ENCODE measurements around the gene TSPAN13.
A peak's percentile ranks its signal among the peaks of the same experiment; 100 is the strongest.

Gene TSPAN13

GRCh38 chr7:16812542-16813231 is 59.1 kb downstream of the TSPAN13 start:
- TF ChIP-seq MYC (IDR thresholded peaks at IDR 0.05; ENCODE audit: low read depth, low read length) (no peak), CTCF (IDR thresholded peaks at IDR 0.05; ENCODE audit: low read depth, low read length) (no peak), MAX (IDR thresholded peaks at IDR 0.05; ENCODE audit: low read depth, low read length) (no peak), POLR2A (IDR thresholded peaks at IDR 0.05; ENCODE audit: extremely low read depth, insufficient read length) (no peak)
- no peak for DNase-seq (ENCODE audit: low read depth)
- H3K4me3 ChIP-seq (ENCODE audit: low read depth, low read length): no peak overlapping the region

- DNase-seq (ENCODE audit: low read depth): peak; percentile 83
- TF ChIP-seq CTCF (IDR thresholded peaks at IDR 0.05; ENCODE audit: low read depth, low read length) (no peak), POLR2A (IDR thresholded peaks at IDR 0.05; ENCODE audit: extremely low read depth, insufficient read length) (no peak), MYC (IDR thresholded peaks at IDR 0.05; ENCODE audit: low read depth, low read length) (no peak), MAX (IDR thresholded peaks at IDR 0.05; ENCODE audit: low read depth, low read length) (no peak)
- H3K4me3 ChIP-seq (ENCODE audit: low read depth, low read length): no peak overlapping the region
These were observed 59.7 kb downstream of the TSPAN13 start for GRCh38 chr7:16813232-16813616.

GRCh38 chr7:16815001-16815400 is 61.4 kb downstream of the TSPAN13 start:
- no peak for DNase-seq (ENCODE audit: low read depth)
- TF ChIP-seq MAX (IDR thresholded peaks at IDR 0.05; ENCODE audit: low read depth, low read length) (no peak), CTCF (IDR thresholded peaks at IDR 0.05; ENCODE audit: low read depth, low read length) (no peak), POLR2A (IDR thresholded peaks at IDR 0.05; ENCODE audit: extremely low read depth, insufficient read length) (no peak), MYC (IDR thresholded peaks at IDR 0.05; ENCODE audit: low read depth, low read length) (no peak)
- H3K4me3 ChIP-seq (ENCODE audit: low read depth, low read length): no peak overlapping the region

- DNase-seq (ENCODE audit: low read depth): peak; percentile 63
- no peak for TF ChIP-seq MYC (IDR thresholded peaks at IDR 0.05; ENCODE audit: low read depth, low read length)
- TF ChIP-seq CTCF (IDR thresholded peaks at IDR 0.05; ENCODE audit: low read depth, low read length): no peak
- no peak for TF ChIP-seq POLR2A (IDR thresholded peaks at IDR 0.05; ENCODE audit: extremely low read depth, insufficient read length)
- no peak for TF ChIP-seq MAX (IDR thresholded peaks at IDR 0.05; ENCODE audit: low read depth, low read length)
- no peak overlapping the region for H3K4me3 ChIP-seq (ENCODE audit: low read depth, low read length)
These were observed 63.3 kb downstream of the TSPAN13 start for GRCh38 chr7:16816824-16817223.

GRCh38 chr7:16817536-16817935 is 64.0 kb downstream of the TSPAN13 start:
- no peak overlapping the region for H3K4me3 ChIP-seq (ENCODE audit: low read depth, low read length)
- DNase-seq (ENCODE audit: low read depth): no peak
- TF ChIP-seq MYC (IDR thresholded peaks at IDR 0.05; ENCODE audit: low read depth, low read length) (no peak), POLR2A (IDR thresholded peaks at IDR 0.05; ENCODE audit: extremely low read depth, insufficient read length) (no peak), MAX (IDR thresholded peaks at IDR 0.05; ENCODE audit: low read depth, low read length) (no peak), CTCF (IDR thresholded peaks at IDR 0.05; ENCODE audit: low read depth, low read length) (no peak)

All from NB4 (cell line).